ENCODE measurements around the gene FCN3.
"Not testable (repeated sequence)": the region's sequence is repeated elsewhere in the genome, so short reads cannot be mapped to it uniquely, and the experiment has no call there.

Gene FCN3

DNA sequence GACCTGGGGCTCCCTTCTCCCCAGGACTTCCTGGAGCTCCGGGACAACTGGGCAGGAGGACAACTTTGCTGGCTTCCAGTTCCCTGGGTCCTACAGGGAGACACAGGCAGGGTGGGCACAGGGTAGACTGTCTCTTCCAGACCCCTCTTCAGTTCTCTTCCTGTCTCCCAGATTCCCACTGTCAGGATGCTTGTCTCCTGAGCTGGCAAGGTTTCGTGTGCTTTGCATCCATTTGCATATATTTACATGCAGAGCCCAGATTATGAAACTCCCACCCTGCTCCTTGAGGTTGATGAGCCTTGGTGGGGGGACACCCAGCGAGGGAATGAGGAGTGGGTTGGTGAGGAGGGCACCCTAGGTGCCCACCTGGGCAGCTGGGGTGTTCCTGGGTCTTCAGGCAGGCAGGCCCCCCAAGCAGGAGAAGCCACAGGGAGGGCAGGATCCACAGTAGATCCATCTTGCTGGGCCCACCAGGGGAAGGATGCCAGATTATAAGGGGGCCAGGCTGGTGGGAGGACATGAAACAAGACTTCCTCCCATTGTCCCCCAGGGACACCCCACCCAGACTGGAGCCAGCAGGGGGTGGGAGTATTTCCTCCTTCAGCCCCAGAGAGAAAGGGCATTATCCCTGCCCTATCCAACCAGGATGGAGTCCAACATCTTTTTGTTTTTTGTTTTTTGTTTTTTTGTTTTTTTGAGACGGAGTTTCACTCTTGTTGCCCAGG, at the start of gene FCN3:
Gene FCN3, minus strand, starts transcription at position 463 of the 725 bp plus-strand sequence. Its CDS starts 6 bp downstream, at position 457.
- no peak for DNase-seq

DNA sequence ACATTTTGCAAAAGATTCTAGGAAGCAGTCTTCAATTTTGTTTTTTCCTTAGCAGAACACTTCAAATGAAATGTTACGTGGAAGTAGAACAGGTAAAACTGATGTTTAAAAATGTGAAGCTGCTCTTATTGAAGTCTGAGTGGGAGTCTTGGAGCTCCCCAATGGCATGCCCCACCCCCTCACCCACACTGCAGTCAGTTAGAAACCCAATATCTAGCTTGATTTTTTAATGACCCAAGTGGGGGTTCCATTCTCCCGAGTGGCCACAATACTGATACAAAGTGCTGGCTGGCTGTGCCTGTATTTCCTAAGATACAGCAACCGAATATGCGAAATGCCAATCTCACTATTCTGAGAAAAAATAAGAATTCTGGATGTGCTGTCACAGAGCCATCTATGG, 49.1 kb upstream of the FCN3 start:
- no peak for DNase-seq

DNA sequence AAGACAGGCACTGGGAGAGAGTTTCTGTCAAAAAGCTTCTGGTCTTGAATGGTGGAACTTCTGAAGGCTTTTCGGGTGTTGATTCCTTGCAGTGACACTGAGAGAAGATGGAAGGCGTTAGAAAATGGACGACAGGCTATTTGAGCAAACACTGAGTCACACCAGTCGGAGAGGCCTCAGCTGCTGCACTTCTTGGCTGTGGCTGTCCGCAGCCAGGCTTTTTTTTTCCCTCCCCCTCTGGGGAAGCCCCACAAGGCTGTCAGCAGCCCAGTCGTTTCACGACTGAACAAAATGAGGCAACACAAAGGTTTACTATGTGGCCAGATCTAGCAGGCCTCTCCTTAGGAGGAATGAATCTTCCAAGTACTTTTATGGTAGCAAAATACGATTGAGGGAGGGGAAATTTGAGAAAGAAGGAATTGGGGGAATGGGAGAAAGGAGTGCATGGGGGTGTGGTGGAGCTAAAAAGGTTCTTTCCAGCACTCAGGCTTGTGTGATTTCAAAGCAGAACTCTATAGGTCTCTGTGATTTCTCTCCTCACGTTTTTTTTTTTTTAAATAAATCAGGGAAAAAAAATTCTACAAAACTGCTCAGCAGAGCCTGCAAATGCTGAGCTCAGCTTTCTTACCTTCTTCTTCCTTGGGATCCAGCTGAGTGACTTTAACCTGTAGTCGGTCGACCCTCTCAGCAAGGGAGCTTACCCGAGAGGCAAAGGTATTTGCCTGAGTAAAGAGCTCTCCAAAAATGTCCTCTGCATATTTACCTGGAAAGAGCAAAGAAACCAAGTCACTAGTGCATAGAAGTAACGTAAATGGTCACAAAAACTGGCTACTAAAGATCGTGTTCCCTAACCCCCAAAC, 43.9 kb upstream of the FCN3 start:
- DNase-seq = no peak

DNA sequence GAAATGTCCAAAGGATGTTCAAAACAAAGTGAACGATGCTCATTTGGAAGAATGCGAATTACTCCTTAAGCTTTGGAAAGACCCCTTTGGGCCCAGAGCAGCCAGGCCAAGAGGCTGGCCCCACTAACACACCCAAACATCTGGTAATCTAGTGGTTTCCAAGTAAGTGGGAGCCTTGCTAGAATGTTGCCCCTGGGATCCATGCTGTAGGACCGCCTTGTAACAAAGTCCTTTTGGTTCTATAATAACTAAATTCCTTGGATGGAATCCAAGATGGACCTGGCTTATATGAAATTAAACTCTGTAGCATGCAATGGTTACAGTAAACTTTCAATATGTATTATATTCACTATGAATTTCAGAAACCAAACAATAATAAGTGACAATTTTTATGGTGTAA, 43.1 kb upstream of the FCN3 start:
- DNase-seq = no peak

DNA sequence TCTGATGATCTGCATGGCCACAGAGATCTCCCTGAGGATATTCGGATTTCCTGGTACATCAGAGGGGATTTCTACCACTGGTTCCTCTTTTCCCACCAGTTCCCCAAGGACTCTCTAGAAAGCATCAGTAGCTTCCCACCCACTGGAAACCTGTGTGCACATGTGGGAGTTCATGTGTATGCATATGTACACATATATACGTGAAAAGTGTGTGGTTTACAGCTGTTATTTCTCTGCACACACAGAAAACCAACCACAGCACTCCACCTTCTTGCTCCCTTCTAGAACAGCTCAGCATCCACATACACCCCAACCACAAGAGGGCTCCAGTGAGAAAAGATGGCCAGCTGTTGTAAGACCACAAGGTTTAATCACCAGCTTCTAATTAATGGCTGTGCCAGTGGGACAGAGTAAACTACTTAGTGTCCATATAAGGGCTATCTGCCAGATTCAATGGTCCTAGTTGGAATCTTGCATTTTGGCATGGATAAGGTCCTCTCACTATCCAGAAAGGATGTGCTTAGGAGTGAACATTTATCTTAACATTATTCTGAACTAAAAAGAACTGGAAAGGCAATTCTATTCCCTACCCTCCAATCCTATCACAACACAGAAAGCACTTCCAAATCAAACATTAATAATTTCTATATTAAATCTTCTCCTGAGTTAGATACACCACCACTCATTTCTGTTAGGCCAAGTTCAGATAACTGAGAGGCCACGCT, 41.9 kb upstream of the FCN3 start:
- DNase-seq = peak; percentile 54

DNA sequence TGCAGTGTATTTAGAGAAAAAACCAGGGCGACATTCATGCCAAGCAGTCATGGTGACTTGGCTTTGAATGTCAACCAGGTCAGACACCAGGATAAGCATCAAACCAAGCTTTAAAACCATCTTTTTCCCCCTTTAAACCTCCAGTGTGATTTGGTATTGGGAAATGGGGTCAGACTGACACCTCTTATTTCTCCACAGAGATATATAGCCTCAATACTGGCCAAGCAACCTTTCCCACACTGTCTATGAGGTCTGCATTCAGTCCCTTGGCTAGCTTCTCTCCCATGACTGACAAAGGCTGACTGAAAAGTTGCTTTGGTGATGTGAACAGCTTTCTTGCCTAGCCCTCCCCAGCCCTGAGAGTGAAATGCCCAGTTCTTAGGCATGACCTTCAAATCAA, 39.5 kb upstream of the FCN3 start:
- DNase-seq = no peak

DNA sequence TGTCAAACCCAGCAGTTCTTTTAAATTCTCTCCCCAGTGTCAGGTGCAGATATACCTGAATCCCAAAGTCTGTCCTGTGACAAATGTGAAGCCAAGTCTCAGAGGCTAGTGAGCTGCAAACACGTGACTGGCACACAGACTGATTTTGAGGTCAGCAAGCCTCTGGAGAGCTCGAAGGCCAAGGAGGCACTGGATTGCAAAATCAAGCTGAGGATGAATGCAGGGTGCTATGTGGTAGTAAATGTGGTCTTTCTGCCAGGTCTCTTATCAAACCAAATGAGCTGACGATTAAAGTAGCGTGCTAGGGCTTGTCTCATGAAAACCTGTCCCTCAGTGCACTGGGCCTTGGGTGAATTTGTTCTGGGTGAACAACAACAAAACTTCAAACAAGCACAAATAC, 38.4 kb upstream of the FCN3 start:
- no peak for DNase-seq

DNA sequence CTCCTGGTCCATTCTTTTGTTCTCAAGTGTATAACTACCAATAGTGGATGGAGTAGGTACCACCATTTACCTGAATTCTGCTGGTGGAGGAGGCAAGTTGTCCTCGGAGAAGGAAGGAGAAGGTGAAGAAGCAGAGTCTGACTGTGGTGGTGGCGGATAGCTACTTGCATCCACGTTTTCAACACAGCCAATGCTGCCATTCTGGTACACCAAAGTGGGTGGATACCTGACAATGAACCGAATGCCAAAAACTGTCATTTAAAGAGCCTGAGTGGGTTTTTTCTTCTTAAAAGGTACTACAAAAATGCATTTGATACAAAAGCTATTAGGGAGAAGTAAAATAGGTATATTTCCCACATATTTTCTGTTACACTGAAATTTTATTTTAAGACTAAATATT, 37.9 kb upstream of the FCN3 start:
- no peak for DNase-seq

DNA sequence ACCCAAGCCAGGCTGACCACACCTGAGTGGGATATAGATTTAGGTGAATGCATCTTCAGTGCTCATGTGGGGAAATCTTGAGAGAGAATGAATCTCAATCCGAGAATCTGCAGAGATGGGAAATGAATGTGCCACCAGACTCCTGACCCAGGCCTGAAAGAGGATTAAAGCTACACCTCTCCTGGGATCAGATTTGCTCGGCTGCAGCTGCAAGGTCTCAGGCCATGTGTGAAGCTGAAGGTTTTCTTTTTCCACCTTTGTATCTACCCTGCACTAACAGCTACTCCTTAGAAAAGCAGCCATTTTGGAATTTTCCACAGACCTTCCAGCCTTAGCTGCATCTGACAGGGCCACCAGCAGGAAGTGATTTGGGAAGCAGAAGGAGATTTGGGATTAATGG, 36.1 kb upstream of the FCN3 start:
- no peak for DNase-seq

DNA sequence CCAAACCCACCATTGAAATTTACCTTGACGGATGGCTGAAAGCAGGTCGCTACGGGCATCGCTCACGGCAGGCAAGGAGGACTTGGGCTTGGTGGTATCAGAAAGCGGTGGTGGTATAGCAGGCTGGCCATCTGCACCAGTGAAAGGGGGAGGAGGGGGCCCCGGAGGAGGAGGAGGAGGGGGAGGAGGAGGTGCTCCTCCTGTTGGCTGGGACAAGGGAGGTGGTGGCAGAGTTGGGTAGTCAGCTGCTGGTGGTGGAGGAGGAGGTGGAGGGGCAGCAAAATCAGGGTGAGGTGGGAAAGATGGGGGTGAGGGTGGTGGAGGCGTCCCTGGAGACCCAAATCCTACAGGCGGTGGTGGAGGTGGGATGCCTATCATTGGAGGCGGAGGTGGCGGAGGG, 35.0 kb upstream of the FCN3 start:
- no peak for DNase-seq

DNA sequence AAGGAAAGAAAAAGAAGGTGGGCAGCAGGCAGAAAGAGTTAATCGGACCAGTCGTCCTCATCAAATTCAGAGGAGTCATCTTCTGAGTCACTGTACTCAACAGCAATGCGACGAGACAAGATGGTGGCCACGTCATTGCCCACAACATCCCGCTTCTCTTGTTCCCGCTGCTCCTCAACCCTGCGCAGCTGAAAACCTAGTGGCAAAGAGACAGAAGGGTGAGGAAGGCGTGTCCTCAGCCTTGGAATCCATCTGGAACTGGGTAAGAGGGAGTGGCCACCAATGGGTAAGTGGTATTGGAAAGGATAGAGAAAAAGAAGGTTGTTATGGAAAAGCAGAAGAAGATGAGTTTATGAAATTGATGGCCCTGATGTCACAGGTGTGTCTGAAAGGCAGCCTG, 33.5 kb upstream of the FCN3 start:
- no peak for DNase-seq

DNA sequence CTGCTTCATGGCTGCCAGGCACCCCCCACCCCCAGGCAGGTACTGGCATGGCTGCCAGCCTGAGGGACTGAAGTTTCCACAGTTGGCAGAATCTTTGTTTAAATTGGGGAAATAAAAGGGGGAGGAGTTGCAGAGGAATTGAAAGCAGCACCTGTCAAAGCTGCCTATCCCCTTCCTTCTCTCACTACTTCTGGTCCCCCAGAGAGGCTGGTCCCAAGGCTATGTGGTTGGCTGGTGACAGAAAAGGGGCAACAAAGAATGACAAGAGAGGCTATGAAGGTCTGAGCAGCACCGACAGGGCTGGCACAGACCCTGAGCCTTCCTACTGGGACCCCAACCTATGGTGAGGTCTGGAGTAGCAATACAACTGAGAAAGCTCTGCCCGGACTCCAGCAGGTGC, 32.2 kb upstream of the FCN3 start:
- not testable (repeated sequence) for DNase-seq

DNA sequence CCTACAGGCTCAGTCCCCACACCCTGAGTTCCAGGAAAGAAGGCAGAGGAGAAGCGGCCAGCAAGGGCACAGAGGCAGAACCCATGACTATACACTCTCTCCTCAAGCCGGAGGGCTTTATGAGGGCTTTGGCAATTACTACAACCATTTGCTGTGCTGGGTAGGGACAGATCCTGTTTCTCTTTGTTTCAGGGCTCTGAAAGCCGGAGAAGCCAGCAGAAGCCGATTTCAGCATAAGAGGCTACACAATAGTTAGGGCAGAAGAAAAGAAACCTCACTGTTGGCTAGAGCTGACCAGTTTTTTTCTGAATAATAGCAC, 31.7 kb upstream of the FCN3 start:
- DNase-seq = no peak

DNA sequence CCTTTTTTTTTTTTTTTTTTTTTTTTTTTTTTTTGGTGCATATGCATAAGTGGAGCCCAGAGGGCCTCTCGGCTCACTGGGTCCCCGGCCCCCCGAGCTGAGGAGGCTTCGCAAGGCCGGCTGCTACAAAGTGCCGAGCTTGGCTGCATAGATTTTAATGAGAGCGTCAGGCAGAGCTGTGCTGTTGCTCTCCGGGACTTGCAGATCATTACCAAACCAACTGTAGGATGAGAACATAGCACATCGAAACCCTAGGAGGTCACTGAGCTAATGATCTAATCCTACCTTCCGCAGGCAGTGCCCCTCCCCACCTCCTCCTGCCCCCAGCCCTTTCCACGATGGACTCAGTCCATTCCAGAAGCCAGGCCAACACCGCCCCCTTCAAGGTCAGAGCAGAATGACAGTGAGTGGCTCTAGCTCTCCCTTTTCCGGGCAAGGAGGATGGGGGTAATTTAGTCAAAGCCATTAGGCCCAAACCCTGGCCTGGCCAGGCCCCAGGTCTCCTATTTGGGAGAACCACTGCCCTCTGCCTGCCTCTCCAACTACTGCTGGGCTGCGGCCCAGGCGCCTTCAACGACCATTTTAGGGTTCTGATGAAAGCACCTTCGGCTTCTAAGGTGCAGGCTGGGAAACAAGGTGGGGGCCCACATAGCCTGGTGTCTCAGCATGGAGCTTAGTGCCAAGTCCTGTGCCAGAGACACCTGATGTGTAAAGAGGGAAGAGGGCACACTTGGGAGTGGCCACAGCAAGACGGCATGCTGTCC, 31.2 kb upstream of the FCN3 start:
- DNase-seq = not testable (repeated sequence)

DNA sequence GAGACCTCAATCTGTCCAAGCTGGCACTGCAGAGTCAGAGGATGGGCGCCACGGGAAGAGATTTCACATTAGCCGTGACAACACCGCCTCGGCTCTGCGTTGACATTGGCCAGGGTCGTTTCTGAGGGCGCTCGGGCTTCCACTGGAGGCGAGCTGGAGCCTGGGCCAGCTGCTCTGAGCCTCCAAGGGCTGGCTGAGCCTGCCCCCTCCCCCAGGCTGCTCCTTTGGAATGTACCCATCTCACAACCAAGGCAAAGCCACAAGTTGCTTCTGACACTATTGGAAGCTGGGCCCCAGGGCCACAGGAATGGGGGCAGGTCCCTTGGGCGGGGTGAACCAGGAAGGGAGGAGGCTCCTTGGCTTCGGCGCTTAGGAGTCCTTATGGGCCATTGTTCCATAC, 30.4 kb upstream of the FCN3 start:
- DNase-seq = no peak

DNA sequence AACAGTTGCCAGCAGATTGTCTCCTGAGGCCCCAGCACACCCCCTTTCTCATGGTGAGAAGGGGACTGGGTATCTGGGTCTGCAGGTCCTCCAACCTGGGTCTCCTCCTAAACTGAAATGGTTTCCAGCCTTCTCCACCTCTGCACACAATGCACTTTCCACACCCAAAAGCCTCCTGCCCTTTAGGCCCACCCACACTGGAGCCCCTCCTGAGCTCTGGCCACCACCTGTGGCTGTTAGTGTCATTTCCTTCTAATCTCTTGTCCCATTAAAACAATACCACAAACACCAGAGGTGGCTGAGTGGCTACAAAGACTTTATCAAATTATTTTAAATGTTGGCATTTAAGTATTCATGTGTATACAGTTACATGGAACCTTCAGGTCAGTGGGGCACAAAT, 29.3 kb upstream of the FCN3 start:
- no peak for DNase-seq

DNA sequence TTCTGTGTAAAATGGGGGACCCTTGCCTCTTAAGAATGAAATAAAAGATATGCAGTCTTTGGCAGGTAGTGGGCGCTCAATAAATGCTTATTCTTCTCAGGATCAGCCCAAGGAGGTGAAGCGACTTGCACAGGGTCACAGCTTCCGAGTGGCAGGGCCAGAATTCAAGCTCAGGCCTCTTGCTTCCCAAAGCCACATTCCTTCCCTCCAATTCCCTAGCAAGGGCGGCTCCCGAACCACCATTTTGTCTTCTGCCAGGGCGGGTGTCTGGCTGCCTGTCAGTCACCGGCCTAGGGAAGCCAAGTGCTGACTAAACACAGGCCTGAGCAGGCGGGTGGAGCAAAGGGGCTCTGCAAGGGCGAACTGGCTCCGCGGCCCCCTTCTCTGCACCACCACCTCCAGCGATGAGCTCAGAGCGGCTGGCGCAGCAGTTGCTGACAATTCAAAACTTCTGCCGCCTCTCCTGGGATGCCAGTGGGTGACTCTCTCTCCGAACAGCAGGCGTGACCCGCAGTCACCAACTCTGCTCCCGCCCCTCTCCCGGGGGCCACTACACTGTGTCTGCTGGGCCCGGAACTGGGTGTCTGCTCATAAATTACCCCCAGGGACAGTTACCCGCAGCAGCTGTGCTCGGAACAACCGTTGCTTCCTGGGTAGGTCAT, 28.6 kb upstream of the FCN3 start:
- DNase-seq = peak; percentile 35

DNA sequence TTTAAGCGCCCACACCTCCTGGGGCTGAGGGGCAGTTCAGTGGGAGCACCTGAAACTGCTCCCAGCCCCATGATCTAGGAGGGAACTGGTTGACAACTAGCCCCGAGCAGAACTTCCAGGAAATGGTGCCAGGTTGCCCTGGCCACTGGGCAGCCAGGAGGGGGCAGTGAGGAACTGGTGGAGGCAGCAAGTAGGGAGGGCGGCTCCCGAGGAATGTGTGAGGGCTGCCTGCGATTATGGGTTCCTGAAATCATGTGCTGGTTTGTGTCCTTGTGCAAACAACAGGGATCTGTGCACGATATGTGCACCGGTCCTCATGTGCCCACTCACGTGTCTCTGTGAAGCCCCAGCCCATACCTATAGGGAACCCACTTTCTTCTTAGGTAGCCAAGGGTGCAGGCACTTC, 27.7 kb upstream of the FCN3 start:
- no peak for DNase-seq

DNA sequence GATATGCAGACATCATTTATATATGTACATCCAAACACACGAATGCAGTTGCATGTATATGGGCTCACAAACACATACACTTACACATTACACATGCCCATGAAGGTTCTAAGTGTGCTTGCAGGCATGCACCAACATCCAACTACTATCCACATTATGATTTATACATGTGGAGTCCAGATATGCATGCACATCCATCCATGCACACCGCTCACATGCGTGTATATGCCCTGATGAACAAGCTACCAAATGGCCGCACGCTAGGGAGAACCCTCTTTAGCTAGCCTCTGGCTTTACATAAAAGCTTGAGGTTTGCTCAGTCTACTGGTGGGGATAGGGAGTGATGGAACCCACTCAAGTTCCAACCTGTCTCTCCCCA, 26.3 kb upstream of the FCN3 start:
- DNase-seq = no peak

DNA sequence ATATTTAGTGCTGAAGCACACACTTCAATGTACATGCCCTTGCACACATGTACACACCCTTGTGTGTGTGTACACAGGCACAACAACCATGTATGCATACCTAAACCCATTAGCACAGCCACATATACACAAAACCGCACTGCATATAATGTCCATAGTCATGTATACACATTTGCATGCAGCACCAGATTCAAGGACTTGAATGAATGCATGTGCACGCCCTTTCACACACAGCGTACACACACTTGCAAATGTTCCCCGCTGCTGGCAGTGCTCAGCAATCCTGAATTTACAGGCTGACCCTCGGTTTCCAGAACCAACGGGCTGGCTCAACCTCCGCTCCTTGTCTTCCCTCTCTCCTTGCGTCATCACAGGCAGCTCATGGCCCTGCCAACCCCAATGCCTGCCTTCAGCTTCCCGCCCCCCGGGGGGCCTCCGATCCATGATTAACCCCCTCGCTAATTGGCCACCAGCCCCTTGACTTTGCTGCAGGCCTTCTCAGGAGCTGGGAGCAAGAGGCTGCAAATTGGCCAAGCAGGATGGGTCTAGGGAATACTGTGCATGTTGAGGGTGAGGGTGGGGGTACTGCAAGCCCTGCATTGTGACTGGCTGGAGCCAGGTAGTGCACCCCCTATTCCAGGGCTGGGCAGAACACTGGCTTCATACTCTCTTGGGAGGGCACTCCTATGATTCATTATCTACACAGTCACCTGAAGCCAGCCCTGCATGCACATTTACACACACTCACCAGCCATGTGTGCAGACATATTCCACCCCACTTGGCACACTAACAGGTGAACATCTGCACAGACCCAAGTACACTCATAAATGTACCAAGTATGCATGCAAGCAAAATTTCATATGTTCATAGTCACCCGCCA, 25.7 kb upstream of the FCN3 start:
- no peak for DNase-seq

DNA sequence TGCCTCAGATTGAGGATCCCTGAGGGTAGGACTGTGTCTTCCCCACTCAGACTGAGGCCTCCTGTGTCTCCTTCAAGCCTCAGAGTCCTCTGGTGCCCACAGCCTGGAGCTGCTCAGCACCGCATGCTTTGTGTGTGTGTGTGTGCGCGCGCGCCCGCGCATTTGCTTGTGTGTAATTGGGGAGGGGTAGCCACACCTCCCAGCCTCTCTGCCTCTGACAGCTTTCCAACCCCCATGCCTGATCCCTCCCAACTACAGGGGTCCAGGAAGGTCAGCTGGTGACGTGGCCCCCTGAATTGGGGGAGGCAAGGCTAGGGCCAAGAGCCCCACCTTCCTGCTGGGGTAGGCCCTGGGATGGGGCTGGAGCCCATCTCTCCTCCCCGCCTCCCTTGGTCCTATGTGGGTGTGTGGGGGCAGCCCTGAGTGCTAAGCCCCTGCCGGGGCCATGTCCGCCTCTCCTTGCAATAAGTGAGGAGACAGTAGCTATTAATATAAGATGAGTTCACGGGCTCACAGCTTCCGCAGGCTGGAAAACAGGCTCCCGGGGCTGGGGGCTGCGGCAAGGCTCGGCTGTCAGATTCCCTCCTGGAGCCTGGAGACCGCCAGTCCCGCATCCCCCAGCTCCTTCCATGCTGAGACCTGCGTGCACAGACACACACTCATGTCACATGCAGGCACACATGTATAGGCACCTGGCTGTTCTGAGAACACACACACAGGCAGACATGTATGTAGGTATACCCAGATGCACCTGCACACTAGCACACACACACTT, 24.8 kb upstream of the FCN3 start:
- no peak for DNase-seq
